Hematopoietic multipotent progenitor cell treated with erythropoietin and hydrocortisone succinate and interleukin-3 and kit ligand, for 17 days (in vitro differentiated cells): Measurements from ENCODE around the gene MCHR2.

Experiments used
- DNase-seq: peaks from one replicate; pipeline ENCODE4 v3.0.0-alpha.2; 2015; ENCODE audit warnings: low spot score

MCHR2 gene

GRCh38 chr6:99905209-99906106, 88.6 kb downstream of the MCHR2 start:
- DNase-seq: peak; percentile 9

GRCh38 chr6:99901596-99902384, 92.2 kb downstream of the MCHR2 start:
- no peak for DNase-seq

GRCh38 chr6:99894815-99895214, 99.2 kb downstream of the MCHR2 start:
- no peak for DNase-seq

- DNase-seq: no peak
Observed at GRCh38 chr6:99887066-99887465, 107.0 kb downstream of the MCHR2 start.

- no peak for DNase-seq
Observed at GRCh38 chr6:99885051-99885450, 109.0 kb downstream of the MCHR2 start.

GRCh38 chr6:99882128-99882702, 111.8 kb downstream of the MCHR2 start:
- DNase-seq: no peak

GRCh38 chr6:99879431-99879830, 114.6 kb downstream of the MCHR2 start:
- no peak for DNase-seq

GRCh38 chr6:99875068-99875467, 119.0 kb downstream of the MCHR2 start:
- DNase-seq: no peak

GRCh38 chr6:99873084-99873483, 120.9 kb downstream of the MCHR2 start:
- no peak for DNase-seq

- no peak for DNase-seq
Observed at GRCh38 chr6:99871641-99872040, 122.4 kb downstream of the MCHR2 start.
